MM.1S (cell line): ENCODE data around the gene FGFR2.

Source experiments
- DNase-seq: peaks from one replicate; pipeline ENCODE4 v3.0.0-alpha.2; 2015
- H2AFZ ChIP-seq: fragments of 300-600 bp; sonication (generic); 2 replicates; pipeline ENCODE4 v1.6.0; 2016; ENCODE audit warnings: antibody characterized with exemption, low read length
- H3F3A ChIP-seq: fragments of 300-600 bp; sonication (generic); 2 replicates; pipeline ENCODE4 v1.6.1; 2016; ENCODE audit warnings: mild to moderate bottlenecking, antibody characterized with exemption, low read length, moderate library complexity, mixed read lengths; ENCODE audit not compliant: insufficient read depth
- H3K27ac ChIP-seq: fragments of 300-600 bp; sonication (generic); 2 replicates; pipeline ENCODE4 v1.5.1; 2016; ENCODE audit warnings: mild to moderate bottlenecking, low read length
- H3K27me3 ChIP-seq: fragments of 300-600 bp; sonication (generic); replicated peaks from 2 replicates; pipeline ENCODE4 v1.6.0; 2016; ENCODE audit warnings: low read length; ENCODE audit not compliant: insufficient read depth
- H3K36me3 ChIP-seq: fragments of 300-600 bp; sonication (generic); replicated peaks from 2 replicates; pipeline ENCODE4 v1.6.1; 2016; ENCODE audit warnings: mild to moderate bottlenecking, low read length, mixed read lengths; ENCODE audit not compliant: insufficient read depth
- H3K4me1 ChIP-seq: fragments of 300-600 bp; sonication (generic); 2 replicates; pipeline ENCODE4 v1.6.1; 2016; ENCODE audit warnings: low read length, mixed read lengths
- H3K4me2 ChIP-seq: fragments of 300-600 bp; sonication (generic); 2 replicates; pipeline ENCODE4 v1.6.0; 2016; ENCODE audit warnings: low read depth, low read length
- H3K4me3 ChIP-seq: fragments of 300-600 bp; sonication (generic); 2 replicates; pipeline ENCODE4 v1.5.1; 2016; ENCODE audit warnings: low read length, mixed read lengths
- H3K79me2 ChIP-seq: fragments of 300-600 bp; sonication (generic); 2 replicates; pipeline ENCODE4 v1.6.1; 2016; ENCODE audit warnings: mixed run types, low read length, mixed read lengths
- H3K9ac ChIP-seq: fragments of 300-600 bp; sonication (generic); 2 replicates; pipeline ENCODE4 v1.6.1; 2016; ENCODE audit warnings: low read length, mixed read lengths
- H3K9me2 ChIP-seq: fragments of 300-600 bp; sonication (generic); replicated peaks from 2 replicates; pipeline ENCODE4 v1.6.1; 2016; ENCODE audit warnings: mild to moderate bottlenecking, low read length, mixed read lengths; ENCODE audit not compliant: insufficient read depth
- H3K9me3 ChIP-seq: fragments of 300-600 bp; sonication (generic); replicated peaks from 2 replicates; pipeline ENCODE4 v1.6.1; 2016; ENCODE audit warnings: mild to moderate bottlenecking, low read length, mixed read lengths; ENCODE audit not compliant: insufficient read depth
- H4K20me1 ChIP-seq: fragments of 300-600 bp; sonication (generic); 2 replicates; pipeline ENCODE4 v1.6.1; 2016; ENCODE audit warnings: mild to moderate bottlenecking, low read length, moderate library complexity, mixed read lengths; ENCODE audit not compliant: insufficient read depth
- CTCF ChIP-seq: fragments of 300-600 bp; sonication (generic); IDR thresholded peaks from 2 replicates; pipeline ENCODE4 v1.5.1; 2016; ENCODE audit warnings: antibody characterized with exemption, low read length, mixed read lengths
- EZH2 ChIP-seq: fragments of 300-600 bp; sonication (generic); optimal IDR thresholded peaks from 2 replicates; pipeline ENCODE3; 2017; ENCODE audit warnings: low read depth, mild to moderate bottlenecking, antibody characterized with exemption, low read length, mixed read lengths
- EZH2phosphoT487 ChIP-seq: fragments of 300-600 bp; sonication (generic); IDR thresholded peaks from 2 replicates; pipeline ENCODE4 v1.6.1; 2018; ENCODE audit warnings: antibody characterized with exemption, low read length

Gene FGFR2

GRCh38 chr10:121598263-121599249 lies at the start of gene FGFR2:
Gene FGFR2, minus strand, starts transcription at chr10:121598444. Its CDS starts 4,627 bp downstream, at chr10:121593817.
- H3K36me3 ChIP-seq: no peaks in the 10 kb centered on the region
- no peaks in the 10 kb centered on the region for H3F3A ChIP-seq
- H3K79me2 ChIP-seq: no peaks in the 10 kb centered on the region
- H3K4me1 ChIP-seq: 0 out of 2 replicates have a peak, but pooled peaks cover 6% of the 10 kb centered on the region
- peak; percentile 61 for DNase-seq
- H3K9me2 ChIP-seq: no peaks in the 10 kb centered on the region
- no peak within 1 kb of the TSS for H3K27ac ChIP-seq
- H2AFZ ChIP-seq: peak within 1 kb of the TSS; percentile 56; the same call in 1 of the 2 replicates
- peak within 1 kb of the TSS; percentile 37 for H3K4me3 ChIP-seq
- no peaks in the 10 kb centered on the region for H3K9me3 ChIP-seq
- peak within 1 kb of the TSS; percentile 45; the same call in 1 of the 2 replicates for H3K4me2 ChIP-seq
- peak within 1 kb of the TSS; percentile 37; the same call in 1 of the 2 replicates for H3K9ac ChIP-seq
- TF ChIP-seq CTCF: no peak
- no peak for TF ChIP-seq EZH2
- no peak for TF ChIP-seq EZH2phosphoT487
- H3K27me3 ChIP-seq: no peaks in the 10 kb centered on the region
- no peaks in the 10 kb centered on the region for H4K20me1 ChIP-seq

GRCh38 chr10:121647401-121647800 lies 49.2 kb upstream of the FGFR2 start:
- TF ChIP-seq EZH2phosphoT487: no peak
- no peak for TF ChIP-seq CTCF
- TF ChIP-seq EZH2: no peak
- no peaks in the 10 kb centered on the region for H3K27me3 ChIP-seq
- no peak overlapping the region for H3K27ac ChIP-seq
- H3K36me3 ChIP-seq: no peaks in the 10 kb centered on the region
- no peaks in the 10 kb centered on the region for H3K4me1 ChIP-seq
- H3K9me2 ChIP-seq: no peaks in the 10 kb centered on the region
- H4K20me1 ChIP-seq: no peaks in the 10 kb centered on the region
- no peak overlapping the region for H3K9ac ChIP-seq
- no peaks in the 10 kb centered on the region for H3F3A ChIP-seq
- H3K4me2 ChIP-seq: no peak overlapping the region
- no peak for DNase-seq
- no peaks in the 10 kb centered on the region for H3K9me3 ChIP-seq
- H3K79me2 ChIP-seq: no peaks in the 10 kb centered on the region
- H2AFZ ChIP-seq: no peak overlapping the region
- no peak overlapping the region for H3K4me3 ChIP-seq

GRCh38 chr10:121645696-121646095 lies 47.5 kb upstream of the FGFR2 start:
- Histone ChIP-seq H4K20me1 (no peaks in the 10 kb centered on the region), H3K4me1 (no peaks in the 10 kb centered on the region), H3K4me2 (no peak overlapping the region), H3K9me2 (no peaks in the 10 kb centered on the region), H3K79me2 (no peaks in the 10 kb centered on the region), H3K9me3 (no peaks in the 10 kb centered on the region), H2AFZ (no peak overlapping the region), H3K27ac (no peak overlapping the region), H3K36me3 (no peaks in the 10 kb centered on the region), H3F3A (no peaks in the 10 kb centered on the region), H3K27me3 (no peaks in the 10 kb centered on the region), H3K9ac (no peak overlapping the region), H3K4me3 (no peak overlapping the region)
- no peak for DNase-seq
- TF ChIP-seq EZH2: no peak
- no peak for TF ChIP-seq CTCF
- TF ChIP-seq EZH2phosphoT487: no peak
